GM21423 (cell line): ENCODE data around the gene TACR1.
"Not testable (repeated sequence)": the region's sequence is repeated elsewhere in the genome, so short reads cannot be mapped to it uniquely, and the experiment has no call there.

Experiments used
- ATAC-seq: cut with Tn5 transposase; IDR thresholded peaks from one replicate; pipeline ENCODE4 v1.9.1; 2021; ENCODE audit warnings: mild to moderate bottlenecking, moderate library complexity; ENCODE audit not compliant: unreplicated experiment

Gene TACR1

GRCh38 chr2:75147884-75148283, 51.4 kb downstream of the TACR1 start:
- ATAC-seq = not testable (repeated sequence)

- ATAC-seq = no peak
Observed at GRCh38 chr2:75146606-75147332, 52.6 kb downstream of the TACR1 start.

- ATAC-seq = not testable (repeated sequence)
Observed at GRCh38 chr2:75146221-75146605, 53.1 kb downstream of the TACR1 start.

GRCh38 chr2:75142081-75142480, 57.2 kb downstream of the TACR1 start:
- ATAC-seq = no peak

- ATAC-seq = no peak
Observed at GRCh38 chr2:75140288-75140687, 59.0 kb downstream of the TACR1 start.

- no peak for ATAC-seq
Observed at GRCh38 chr2:75139171-75139570, 60.1 kb downstream of the TACR1 start.

GRCh38 chr2:75138528-75138927, 60.8 kb downstream of the TACR1 start:
- ATAC-seq = no peak

GRCh38 chr2:75135776-75136400, 63.4 kb downstream of the TACR1 start:
- ATAC-seq = no peak

- no peak for ATAC-seq
Observed at GRCh38 chr2:75134860-75135259, 64.5 kb downstream of the TACR1 start.

GRCh38 chr2:75133621-75134570, 65.4 kb downstream of the TACR1 start:
- ATAC-seq = no peak

GRCh38 chr2:75130171-75130570, 69.1 kb downstream of the TACR1 start:
- ATAC-seq = no peak

- no peak for ATAC-seq
Observed at GRCh38 chr2:75123876-75124275, 75.4 kb downstream of the TACR1 start.

GRCh38 chr2:75113231-75113869, 86.0 kb downstream of the TACR1 start:
- no peak for ATAC-seq

- ATAC-seq = no peak
Observed at GRCh38 chr2:75108937-75109482, 90.3 kb downstream of the TACR1 start.

- no peak for ATAC-seq
Observed at GRCh38 chr2:75102011-75102410, 97.3 kb downstream of the TACR1 start.

- ATAC-seq = no peak
Observed at GRCh38 chr2:75100801-75101151, 98.5 kb downstream of the TACR1 start.

GRCh38 chr2:75100011-75100800, 99.1 kb downstream of the TACR1 start:
- ATAC-seq = no peak

- no peak for ATAC-seq
Observed at GRCh38 chr2:75099521-75099922, 99.8 kb downstream of the TACR1 start.

GRCh38 chr2:75098856-75099255, 100.5 kb downstream of the TACR1 start:
- no peak for ATAC-seq

GRCh38 chr2:75097831-75098230, 101.5 kb downstream of the TACR1 start:
- no peak for ATAC-seq
